HG03342 (cell line): ENCODE data around the gene BMPR2.
"Not testable (repeated sequence)": the region's sequence is repeated elsewhere in the genome, so short reads cannot be mapped to it uniquely, and the experiment has no call there.

Source experiments
- ATAC-seq: cut with Tn5 transposase; IDR thresholded peaks from one replicate; pipeline ENCODE4 v1.9.1; 2021; ENCODE audit warnings: mild to moderate bottlenecking, moderate library complexity; ENCODE audit not compliant: unreplicated experiment

BMPR2 gene

DNA sequence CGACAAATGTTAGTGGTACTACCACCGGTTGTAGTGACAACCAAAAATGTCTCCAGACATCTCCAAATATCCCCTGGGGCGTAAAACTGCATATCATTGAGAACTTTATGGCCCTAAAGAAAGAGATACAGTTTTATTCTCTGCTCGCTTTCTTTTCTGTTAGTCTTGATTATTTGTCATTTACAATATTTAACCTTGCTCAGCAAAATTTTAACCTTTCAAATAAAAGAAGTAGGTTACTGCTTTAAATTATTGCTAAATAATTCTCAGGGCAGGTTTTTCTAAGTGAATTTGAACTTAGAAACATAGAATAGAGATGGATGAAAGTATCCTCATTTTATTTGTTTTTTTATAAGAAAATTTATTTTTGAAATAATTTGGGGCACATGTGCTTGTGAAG is 67.9 kb downstream of the BMPR2 start:
- no peak for ATAC-seq

DNA sequence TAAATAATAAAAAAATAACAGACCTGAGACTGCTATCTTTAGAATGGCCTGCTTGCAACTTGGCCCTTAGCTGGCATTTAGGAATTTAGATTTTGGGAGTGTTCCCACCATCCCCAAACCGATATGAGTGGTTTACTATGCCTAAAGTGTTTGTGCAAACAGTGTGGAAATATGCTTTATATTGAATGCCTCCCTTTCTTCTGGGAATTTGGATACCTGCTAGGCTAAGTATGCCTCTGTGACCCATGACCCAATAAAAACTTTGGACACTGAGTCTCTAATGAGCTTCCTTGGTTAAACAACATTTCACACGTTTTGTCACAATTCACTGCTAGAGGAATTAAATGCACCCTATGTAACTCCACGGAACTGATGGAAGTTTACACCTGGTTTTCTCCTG is 73.2 kb downstream of the BMPR2 start:
- ATAC-seq = no peak

DNA sequence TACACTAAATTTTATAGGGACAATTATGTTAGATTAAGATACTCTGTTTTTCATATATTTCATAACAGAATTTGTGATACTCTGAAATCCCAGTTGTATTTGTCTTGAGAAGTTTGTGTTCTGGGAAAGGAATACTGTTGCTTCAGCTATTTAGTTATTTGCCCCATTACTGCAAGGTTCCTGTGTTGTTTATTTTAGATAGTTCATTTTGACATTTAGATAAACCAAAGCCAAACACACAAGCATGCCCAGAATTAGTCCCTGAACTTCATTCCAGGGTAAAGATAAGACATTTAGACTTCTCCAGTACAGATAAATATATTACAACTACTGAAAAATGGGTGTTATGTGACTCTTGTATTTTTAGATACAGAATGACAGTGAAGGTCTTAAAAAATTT is 74.7 kb downstream of the BMPR2 start:
- ATAC-seq = no peak

DNA sequence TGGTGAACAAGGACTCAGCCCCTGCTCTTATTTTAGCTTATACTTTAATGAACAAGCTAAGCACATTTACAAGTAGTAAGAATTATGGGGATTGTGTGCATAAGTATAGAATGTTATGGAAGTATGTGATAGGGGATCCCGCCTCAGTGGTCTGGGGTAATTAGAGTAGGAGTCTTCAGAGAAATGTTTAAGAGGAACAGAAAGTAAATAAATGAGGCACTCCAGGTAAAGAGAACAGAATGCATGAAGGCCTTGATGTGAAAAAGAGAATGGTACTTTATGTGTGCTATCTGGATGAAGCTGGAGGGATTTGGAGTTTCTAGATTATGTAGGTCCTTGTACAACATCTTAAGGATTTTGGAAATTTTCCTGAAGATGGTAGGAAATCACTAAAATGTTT is 76.6 kb downstream of the BMPR2 start:
- no peak for ATAC-seq

DNA sequence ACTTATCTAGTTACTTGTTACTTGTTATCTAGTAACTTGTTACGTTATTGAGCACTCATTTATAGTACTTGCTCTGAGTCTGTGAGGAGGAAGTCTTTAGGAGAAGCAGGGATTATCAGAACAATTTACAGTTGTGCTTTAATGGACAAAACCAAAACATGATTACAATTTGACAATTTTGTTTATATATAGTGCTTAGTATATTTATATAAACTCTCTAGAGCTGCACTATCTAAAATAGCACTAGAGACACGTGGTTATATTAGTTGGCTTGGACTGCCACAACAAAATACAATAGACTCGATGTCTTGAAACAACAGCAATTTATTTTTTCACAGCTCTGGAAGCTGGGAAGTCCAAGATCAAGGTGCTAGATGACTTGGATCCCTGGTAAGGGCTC is 78.4 kb downstream of the BMPR2 start:
- ATAC-seq = no peak

DNA sequence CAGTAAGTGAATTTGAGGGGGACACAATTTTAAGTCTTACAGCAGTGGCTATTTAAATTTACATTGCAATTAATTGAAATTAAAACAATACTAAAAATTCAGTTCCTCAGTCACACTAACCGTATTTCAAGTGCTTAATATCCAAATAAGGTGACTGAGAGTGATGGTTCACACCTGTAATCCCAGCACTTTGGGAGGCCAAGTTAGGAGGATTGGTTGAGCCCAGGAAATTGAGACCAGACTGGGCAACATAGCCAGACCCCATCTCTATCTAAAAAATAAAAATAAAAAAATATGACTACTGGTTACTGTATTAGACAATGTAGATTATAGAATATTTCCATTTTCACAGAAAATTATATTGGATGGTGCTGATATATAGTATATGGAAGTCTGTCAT is 79.0 kb downstream of the BMPR2 start:
- ATAC-seq = no peak

DNA sequence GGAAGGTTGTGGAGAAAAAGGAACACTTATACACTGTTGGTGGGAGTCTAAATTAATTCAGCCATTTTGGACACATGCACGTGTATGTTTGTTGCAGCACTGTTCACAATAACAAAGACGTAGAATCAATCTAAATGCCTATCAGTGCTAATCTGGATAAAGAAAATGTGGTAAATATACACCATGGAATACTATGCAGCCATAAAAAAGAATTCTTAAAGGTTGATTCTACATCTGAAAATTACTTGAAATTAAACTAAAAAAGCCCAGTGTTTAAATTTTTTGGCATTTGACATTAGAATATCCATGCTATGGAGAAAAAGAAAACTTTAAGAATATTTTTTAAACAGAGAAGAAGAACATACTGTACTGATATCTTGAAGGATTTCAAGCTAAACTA is 84.0 kb downstream of the BMPR2 start:
- ATAC-seq = no peak

DNA sequence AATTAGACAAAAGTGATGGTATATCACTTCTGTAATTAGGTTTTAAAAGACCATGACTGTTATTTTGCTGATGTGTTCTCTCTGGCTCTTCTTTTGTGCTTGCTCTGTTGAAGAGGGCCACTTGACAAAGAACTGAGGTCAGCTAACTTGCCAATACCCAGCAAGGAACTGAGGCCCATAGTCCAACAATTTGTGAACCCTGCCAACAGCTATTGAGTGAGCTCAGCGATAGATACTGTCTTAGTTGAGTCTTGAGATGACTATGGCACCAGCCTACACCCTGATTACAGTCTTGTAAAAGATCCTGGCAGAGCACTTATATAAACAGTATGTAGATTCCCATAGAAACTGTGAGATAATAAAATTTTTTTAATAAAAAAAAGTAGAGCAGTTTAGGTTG is 103.0 kb downstream of the BMPR2 start:
- no peak for ATAC-seq

DNA sequence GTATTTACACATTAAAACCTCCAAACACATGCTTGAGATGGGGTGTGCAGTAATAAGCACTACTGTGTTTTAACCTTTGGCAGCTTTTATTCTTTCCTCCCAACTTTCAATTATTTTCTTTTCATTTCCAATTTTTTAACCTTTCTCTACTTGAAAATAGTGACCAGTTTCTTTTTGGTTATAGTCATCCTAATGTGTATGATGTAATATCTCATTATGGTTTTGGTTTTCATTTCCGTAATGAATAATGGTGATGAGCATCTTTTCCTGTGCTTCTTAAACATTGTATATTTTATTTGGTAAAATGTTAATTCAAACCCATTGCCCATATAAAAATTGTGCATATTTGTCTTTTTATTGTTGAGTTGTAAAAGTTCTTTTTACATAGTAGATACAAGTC is 103.5 kb downstream of the BMPR2 start:
- no peak for ATAC-seq

DNA sequence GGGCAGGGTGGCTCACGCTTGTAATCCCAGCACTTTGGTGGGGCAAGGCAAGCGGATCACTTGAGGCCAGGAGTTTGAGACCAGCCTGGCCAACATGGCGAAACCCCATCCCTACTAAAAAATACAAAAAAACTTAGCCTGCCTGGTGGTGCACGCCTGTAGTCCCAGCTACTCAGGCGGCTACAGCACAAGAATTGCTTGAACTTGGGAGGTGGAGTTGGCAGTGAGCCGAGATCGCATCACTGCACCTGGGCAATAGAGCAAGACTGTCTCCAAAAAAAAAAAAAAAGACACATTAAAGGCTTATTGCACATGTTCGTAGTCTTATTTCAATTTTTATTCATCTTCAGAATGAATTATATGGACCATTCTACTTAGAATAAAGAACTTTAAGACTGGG is 110.2 kb downstream of the BMPR2 start:
- no peak for ATAC-seq

DNA sequence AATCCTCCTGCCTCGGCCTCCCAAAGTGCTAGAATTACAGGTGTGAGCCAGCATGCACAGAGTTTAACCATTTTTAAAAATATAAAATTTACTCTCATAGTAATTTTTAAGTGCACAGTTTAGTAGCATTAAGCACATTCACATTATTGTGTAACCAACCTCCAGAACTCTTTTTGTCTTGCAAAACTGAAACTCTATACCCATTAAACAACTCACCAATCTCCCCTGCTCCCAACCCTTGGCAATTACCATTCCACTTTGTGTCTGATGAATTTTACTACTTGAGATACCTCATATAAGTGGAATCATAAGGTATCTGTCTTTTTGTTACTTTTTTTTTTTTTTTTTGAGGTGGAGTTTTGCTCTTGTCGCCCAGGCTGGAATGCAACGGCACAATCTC is 112.5 kb downstream of the BMPR2 start:
- ATAC-seq = no peak

DNA sequence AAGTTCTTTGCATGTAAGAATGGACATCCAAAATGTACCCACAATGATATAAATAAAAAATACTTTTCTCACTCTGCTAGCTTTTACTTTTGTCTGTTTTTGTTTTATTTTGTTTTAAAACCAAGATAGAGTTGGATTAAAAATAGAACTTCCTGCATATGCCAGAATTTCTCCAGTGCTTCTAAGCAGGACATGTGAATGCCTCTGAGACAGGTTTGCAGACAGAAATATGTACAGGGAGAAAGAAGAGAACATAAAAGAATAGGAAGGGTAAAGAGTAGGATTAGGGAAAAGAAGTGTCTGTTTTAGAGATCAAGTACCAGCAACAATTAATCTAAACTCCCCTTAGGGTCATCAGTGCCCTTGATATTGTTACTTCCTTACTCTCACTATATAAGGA is 114.4 kb downstream of the BMPR2 start:
- ATAC-seq = no peak

DNA sequence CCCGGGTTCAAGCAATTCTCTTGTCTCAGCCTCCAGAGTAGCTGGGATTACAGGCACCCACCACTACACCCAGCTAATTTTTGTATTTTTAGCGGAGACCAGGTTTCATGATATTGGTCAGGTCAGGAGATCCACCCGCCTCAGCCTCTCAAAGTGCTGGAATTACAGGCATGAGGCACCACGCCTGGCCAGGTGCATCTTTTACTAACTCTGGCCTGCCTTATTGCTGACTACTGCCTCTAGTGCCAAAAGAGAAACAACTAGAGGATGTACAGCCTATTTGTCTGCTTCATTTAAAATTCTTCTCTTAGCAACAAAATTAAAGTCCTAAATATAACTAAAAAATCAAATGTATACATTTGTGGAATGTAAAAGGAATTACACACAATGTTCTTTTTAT is 115.4 kb downstream of the BMPR2 start:
- no peak for ATAC-seq

DNA sequence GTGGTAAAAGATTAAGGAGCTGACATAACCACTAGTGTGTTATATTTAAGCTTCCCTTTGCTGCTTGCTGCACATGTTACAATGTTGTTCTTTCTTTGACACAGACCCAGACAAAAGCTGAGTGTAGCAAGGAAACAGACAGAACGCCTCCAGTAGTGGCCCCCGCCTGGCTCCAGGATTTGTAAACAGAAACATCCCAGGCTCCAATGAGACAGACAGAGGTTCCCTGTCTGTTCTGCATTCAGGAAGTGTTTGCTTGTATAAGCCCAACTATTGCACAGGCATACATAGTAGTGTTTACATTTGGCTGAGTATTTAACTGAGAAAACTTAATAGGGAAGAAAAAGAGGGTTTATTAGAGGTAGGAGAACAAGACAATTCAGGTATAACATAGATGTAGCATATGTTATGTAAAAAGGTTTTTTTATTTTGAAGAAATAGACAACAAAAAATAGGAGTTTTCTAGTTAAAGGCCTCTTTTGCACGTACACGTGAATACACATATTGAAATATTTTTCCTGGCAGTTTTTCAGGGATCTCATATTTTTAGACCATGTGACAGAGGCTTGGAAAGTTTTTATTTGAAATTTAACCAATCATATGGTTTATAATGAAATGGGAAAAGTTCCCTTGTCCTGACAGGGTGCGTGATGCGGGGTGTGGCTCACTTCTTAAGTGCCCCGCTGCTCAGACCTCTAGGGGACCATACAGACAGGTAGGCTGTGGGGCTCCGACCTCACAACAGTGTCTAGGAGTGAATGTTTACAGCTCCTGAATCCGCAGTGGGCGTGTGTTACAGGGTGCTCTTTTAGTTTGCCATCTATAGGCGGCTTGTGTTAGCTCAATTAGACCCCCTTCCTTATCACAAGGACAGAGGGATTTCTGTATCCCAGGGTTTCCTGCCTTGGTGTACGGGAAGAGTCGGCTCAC is 118.4 kb downstream of the BMPR2 start:
- no peak for ATAC-seq

DNA sequence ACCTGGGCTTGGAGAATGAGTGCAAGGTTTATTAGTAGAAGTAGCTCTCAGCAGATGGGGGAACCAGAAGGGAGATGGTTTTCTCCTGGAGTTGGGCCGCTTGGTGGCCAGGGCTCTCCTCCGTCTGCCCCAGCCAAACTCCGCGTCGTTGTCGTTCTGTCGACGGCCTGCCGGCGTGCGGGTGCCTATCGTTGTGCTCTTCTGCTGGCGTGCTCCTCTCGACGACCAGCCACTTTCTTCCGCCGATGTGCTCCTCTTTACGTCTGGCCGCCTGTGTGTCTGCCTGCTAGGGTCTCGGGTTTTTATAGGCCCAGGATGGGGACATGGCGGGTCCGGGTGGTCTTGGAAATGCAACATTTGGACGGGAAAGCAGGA is 119.1 kb downstream of the BMPR2 start:
- ATAC-seq = no peak

DNA sequence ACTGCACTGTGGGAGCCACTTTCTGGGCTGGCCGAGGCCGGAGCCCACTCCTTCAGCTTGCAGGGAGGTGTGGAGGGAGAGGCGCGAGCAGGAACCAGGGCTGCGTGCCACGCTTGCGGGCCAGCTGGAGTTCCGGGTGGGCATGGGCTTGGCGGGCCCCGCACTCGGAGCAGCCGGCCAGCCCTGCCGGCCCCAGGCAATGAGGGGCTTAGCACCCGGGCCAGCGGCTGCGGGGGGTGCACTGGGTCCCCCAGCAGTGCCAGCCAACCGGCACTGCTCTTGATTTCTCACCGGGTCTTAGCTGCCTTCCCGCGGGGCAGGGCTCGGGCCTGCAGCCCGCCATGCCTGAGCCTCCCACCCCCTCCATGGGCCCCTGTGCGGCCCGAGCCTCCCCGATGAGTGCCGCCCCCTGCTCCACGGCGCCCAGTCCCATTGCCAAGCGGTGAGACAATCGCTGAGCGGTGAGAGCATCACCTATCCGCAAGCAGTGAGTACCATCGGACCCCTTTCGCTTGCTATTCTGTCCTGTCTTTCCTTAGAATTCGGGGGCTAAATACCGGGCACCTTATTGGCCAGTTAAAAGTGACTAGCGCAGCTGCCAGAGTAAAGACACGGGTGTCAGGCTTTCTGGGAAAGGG is 120.8 kb downstream of the BMPR2 start:
- not testable (repeated sequence) for ATAC-seq

DNA sequence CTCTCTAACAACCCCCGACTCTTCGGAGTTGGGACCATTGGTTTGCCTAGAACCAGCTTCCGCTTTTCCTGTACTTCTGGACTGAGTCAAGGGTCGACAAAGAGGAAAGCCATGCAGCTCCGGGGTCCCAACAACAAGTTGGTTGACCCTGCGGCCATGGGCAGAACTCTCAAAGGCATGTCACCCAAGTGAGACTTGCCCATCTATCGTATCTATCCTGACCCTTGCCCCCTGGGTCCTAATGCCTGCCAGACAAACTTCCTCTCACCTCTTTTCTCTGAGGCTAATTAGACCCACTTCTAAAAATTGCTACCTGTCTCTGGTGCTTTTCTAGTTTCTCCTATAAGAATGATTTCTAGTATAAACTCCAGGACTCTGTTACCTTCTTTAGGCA is 121.3 kb downstream of the BMPR2 start:
- ATAC-seq = not testable (repeated sequence)

DNA sequence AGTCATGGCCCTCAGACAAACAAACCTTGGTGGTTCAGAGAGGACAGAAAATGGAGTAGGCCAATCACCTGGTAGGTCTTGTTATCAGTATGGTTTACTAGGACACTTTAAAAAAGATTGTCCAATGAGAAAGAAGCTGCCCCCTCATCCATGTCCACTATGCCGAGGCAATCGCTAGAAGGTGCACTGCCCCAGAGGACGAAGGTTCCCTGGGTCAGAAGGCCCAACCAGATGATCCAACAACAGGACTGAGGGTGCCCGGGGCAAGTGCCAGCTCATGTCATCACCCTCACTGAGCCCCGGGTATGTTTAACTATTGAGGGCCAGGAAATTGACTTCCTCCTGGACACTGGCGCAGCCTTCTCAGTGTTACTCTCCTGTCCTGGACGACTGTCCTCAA is 123.7 kb downstream of the BMPR2 start:
- not testable (repeated sequence) for ATAC-seq

DNA sequence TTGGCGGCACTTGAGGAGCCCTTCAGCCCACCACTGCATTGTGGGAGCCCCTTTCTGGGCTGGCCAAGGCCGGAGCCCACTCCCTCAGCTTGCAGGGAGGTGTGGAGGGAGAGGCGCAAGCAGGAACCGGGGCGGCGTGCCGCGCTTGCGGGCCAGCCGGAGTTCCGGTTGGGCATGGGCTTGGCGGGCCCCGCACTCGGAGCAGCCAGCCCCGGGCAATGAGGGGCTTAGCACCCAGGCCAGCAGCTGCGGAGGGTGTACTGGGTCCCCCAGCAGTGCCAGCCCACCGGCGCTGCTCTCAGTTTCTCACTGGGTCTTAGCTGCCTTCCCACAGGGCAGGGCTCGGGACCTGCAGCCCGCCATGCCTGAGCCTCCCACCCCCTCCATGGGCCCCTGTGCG is 127.1 kb downstream of the BMPR2 start:
- not testable (repeated sequence) for ATAC-seq

DNA sequence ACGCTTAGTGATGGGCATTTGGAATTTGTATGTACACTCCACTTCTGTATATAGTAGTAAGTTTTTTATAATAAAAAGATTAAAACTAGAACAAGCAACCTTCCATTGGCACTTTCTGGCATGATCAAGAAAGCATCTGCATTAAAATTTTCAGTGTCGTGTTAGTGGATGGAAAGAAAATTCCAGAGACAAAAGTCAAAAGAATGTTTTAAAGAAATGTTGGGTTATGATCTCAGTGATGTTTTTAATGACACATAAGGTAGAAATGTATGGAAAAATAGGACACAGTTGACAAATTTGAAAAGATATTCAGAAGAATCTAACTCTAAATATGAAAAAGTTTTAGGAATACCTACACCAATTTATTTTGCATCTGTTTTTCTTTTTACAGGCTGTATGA is 132.6 kb downstream of the BMPR2 start:
- no peak for ATAC-seq

DNA sequence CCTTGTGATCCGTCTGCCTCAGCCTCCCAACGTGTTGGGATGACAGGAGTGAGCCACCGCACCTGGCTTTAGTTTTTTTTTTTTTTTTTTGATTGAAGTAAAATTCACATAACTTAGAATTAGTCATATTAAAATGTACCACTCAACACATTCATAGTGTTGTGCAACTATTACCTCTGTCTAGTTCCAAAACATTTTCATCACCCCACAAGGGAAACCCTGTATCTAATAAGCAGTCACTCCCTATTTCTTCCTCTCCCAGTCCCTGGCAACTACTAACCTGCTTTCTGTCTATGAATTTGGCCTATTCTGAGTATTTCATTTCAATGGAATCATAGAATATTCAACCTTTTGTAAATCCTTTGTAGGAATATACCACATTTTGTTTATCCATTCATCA is 134.8 kb downstream of the BMPR2 start:
- no peak for ATAC-seq

DNA sequence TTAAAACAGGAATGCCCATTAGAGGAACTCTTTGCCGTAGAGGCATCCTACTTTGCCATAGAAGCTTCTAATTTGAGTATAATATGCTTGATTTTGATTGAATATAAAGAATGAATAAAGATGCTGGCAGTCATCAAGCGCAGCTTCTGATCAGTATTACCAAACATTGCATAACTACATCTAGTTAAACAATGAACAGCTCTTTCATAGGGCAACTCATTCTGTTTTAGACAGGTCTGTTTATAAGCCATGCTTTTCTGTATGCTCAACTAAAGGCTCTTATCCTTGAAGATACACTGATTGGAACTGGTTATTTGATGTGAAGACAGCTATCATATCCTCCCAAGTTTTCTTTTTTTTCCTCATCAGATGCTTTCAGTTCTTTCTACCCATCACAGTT is 136.0 kb downstream of the BMPR2 start:
- no peak for ATAC-seq

DNA sequence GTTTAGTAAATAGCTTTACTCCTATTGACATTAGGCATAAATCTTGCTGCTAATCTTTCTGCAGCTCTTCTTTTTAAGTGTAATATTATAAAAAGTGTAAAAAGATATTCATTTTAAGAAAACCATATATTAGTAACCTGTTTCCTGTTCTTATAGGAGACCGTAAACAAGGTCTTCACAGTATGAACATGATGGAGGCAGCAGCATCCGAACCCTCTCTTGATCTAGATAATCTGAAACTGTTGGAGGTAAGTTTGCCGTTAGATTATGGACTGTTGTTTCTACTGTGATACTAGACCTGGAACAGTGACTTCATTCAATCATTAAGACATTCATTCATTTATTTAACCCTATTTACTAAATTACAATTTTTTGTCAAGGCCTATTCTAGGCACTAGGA is 138.6 kb downstream of the BMPR2 start:
- ATAC-seq = no peak
